Sigmoid colon (tissue), 7 donors: Measurements from ENCODE around the gene SMTNL2. TPM values are rescaled to one million over a fixed set of nuclear protein-coding genes. Genes with fewer than 3 reads are reported as not detected.

ENCODE experiments used
- DNase-seq: peaks from one replicate; pipeline ENCODE4 v3.0.0-alpha.2; 2019
- H3K27ac ChIP-seq, 4 donors: fragments of 200-600 bp; sonication (generic); one replicate each; pipeline ENCODE4 v1.5.1; 2016 to 2019; ENCODE audit warnings: mild to moderate bottlenecking in 1 of 4
- H3K27me3 ChIP-seq, 3 donors: fragments of 200-600 bp; sonication (generic); one replicate each; pipeline ENCODE4 v1.5.1; 2019; ENCODE audit warnings: mild to moderate bottlenecking in 1 of 3
- H3K36me3 ChIP-seq, 4 donors: fragments of 200-600 bp; sonication (generic); one replicate each; pipeline ENCODE4 v1.5.1; 2016 to 2019
- H3K4me1 ChIP-seq, 4 donors: fragments of 200-600 bp; sonication (generic); one replicate each; pipeline ENCODE4 v1.5.1; 2017 to 2019
- H3K4me3 ChIP-seq, 4 donors: fragments of 200-600 bp; sonication (generic); one replicate each; pipeline ENCODE4 v1.5.1; 2017 to 2019; ENCODE audit warnings: mild to moderate bottlenecking in 2 of 4, moderate library complexity in 1 of 4
- H3K9me3 ChIP-seq, 4 donors: fragments of 200-600 bp in 3 of 4; sonication (generic) in 3 of 4; one replicate each; pipeline versions ENCODE4 v1.5.1 to v1.6.1; 2013 to 2019
- CTCF ChIP-seq, 4 experiments: fragments of 450-650 bp in 3 of 4; fragments of 200-600 bp in 1 of 4; IDR thresholded peaks; one replicate each; pipeline ENCODE4 v1.5.1; 2016 to 2019; ENCODE audit warnings: antibody characterized with exemption in 4 of 4, mild to moderate bottlenecking in 3 of 4, moderate library complexity in 2 of 4
- EP300 ChIP-seq, 4 donors: sonication (generic); formaldehyde crosslinking; IDR thresholded peaks; one replicate each; pipeline ENCODE4 v1.6.1; 2017; ENCODE audit warnings: antibody characterized with exemption in 4 of 4
- POLR2A ChIP-seq, 2 donors: fragments of 450-650 bp; IDR thresholded peaks; one replicate each; pipeline ENCODE4 v1.6.1; 2016; ENCODE audit warnings: antibody characterized with exemption in 2 of 2, mild to moderate bottlenecking in 2 of 2, moderate library complexity in 2 of 2
- POLR2AphosphoS5 ChIP-seq, 4 donors: sonication (generic); formaldehyde crosslinking; IDR thresholded peaks; one replicate each; pipeline ENCODE4 v1.6.1; 2017; ENCODE audit warnings: antibody characterized with exemption in 4 of 4
- WGBS, 2 donors: extraction: QIAGEN DNeasy Blood & Tissue Kit; methylation state at CpG; one replicate each; pipeline ENCODE4 v1.1.7; 2013; 5-methylcytosine and 5-hydroxymethylcytosine counted together
- intact Hi-C: fragments of 100-400 bp; cut with DNase I; formaldehyde crosslinking; loops from one replicate; pipeline ENCODE4 v1.15.1; 2023
- polyA plus RNA-seq, 3 donors: library from polyadenylated mRNA; stranded (reverse); fragments of 200-250 nt; gene quantifications; one replicate each; pipeline ENCODE4 v1.2.3, GENCODE V29; 2013
- total RNA-seq, 4 donors: library from RNA; depleted of rRNA; stranded (reverse); fragments of >200 nt; gene quantifications; one replicate each; pipeline ENCODE4 v1.1.0, GENCODE V29; 2016
- donor health status: healthy with polysubstance abuse.
- donor health status: Bipolar disorder and iron deficiency.
- donor health status: healthy.

The SMTNL2 gene
- total and polyA plus RNA-seq, 7 donors, result 0.33 to 1.9 (median 0.99) TPM; not detected in 1

GRCh38 chr17:4585638-4585994 is 1.3 kb downstream of the SMTNL2 start:
- H3K27ac ChIP-seq, result peak overlapping the region in 1 of 4 donors; percentile 73
- intact Hi-C loops, result no loop called here
- WGBS, 2 donors, result 36 to 70% methylated on average over 7 of the region's 7 CpGs
- H3K27me3 ChIP-seq, result peaks cover 17 to 45% (median 37%) of the 10 kb centered on the region in 3 donors
- DNase-seq, result no peak
- TF ChIP-seq EP300 (IDR thresholded peaks at IDR 0.05), result no peak
- TF ChIP-seq POLR2A (IDR thresholded peaks at IDR 0.05), result no peak
- TF ChIP-seq POLR2AphosphoS5 (IDR thresholded peaks at IDR 0.05), result no peak
- TF ChIP-seq CTCF (IDR thresholded peaks at IDR 0.05), result no peak
- no peaks in the 10 kb centered on the region for H3K36me3 ChIP-seq
- H3K9me3 ChIP-seq, result no peaks in the 10 kb centered on the region
- H3K4me1 ChIP-seq, result peaks cover 0 to 17% (median 15%) of the 10 kb centered on the region in 4 donors
- H3K4me3 ChIP-seq, result peak overlapping the region in 1 of 4 donors; percentile 50

- Histone ChIP-seq H3K4me1 (peaks cover 0 to 17% (median 15%) of the 10 kb centered on the region in 4 donors), H3K27ac (peak overlapping the region in 1 of 4 donors; percentile 73), H3K36me3 (no peaks in the 10 kb centered on the region), H3K4me3 (no peak overlapping the region), H3K9me3 (no peaks in the 10 kb centered on the region), H3K27me3 (peaks cover 17 to 45% (median 37%) of the 10 kb centered on the region in 3 donors)
- WGBS, 2 donors, result 82 to 90% methylated on average over 9 of the region's 9 CpGs
- intact Hi-C loops, result no loop called here
- peak; percentile 58 for DNase-seq
- no peak for TF ChIP-seq POLR2A (IDR thresholded peaks at IDR 0.05)
- TF ChIP-seq POLR2AphosphoS5 (IDR thresholded peaks at IDR 0.05), result no peak
- TF ChIP-seq CTCF (IDR thresholded peaks at IDR 0.05), result no peak
- no peak for TF ChIP-seq EP300 (IDR thresholded peaks at IDR 0.05)
These were observed 1.7 kb downstream of the SMTNL2 start for GRCh38 chr17:4586043-4586442.

- DNase-seq, result no peak
- TF ChIP-seq POLR2AphosphoS5 (IDR thresholded peaks at IDR 0.05), result no peak
- TF ChIP-seq EP300 (IDR thresholded peaks at IDR 0.05), result no peak
- no peak for TF ChIP-seq POLR2A (IDR thresholded peaks at IDR 0.05)
- no peak for TF ChIP-seq CTCF (IDR thresholded peaks at IDR 0.05)
- 88 to 93% methylated on average over 7 of the region's 7 CpGs for WGBS, 2 donors
- Histone ChIP-seq H3K27me3 (peaks cover 17 to 37% (median 30%) of the 10 kb centered on the region in 3 donors), H3K27ac (peak overlapping the region in 1 of 4 donors; percentile 38), H3K9me3 (no peaks in the 10 kb centered on the region), H3K4me1 (peaks cover 0 to 17% (median 15%) of the 10 kb centered on the region in 4 donors), H3K4me3 (no peak overlapping the region), H3K36me3 (no peaks in the 10 kb centered on the region)
- intact Hi-C loops, result no loop called here
These were observed 2.9 kb downstream of the SMTNL2 start for GRCh38 chr17:4587195-4587594.

GRCh38 chr17:4587803-4588202 is 3.5 kb downstream of the SMTNL2 start:
- intact Hi-C loops, result no loop called here
- no peaks in the 10 kb centered on the region for H3K36me3 ChIP-seq
- WGBS, 2 donors, result 78 to 89% methylated on average over 9 of the region's 9 CpGs
- no peak overlapping the region for H3K4me3 ChIP-seq
- DNase-seq, result no peak
- peak overlapping the region in 2 of 4 donors; percentile 6 to 38 for H3K27ac ChIP-seq
- no peaks in the 10 kb centered on the region for H3K9me3 ChIP-seq
- H3K4me1 ChIP-seq, result peaks cover 0 to 17% (median 15%) of the 10 kb centered on the region in 4 donors
- TF ChIP-seq EP300 (IDR thresholded peaks at IDR 0.05) (no peak), CTCF (IDR thresholded peaks at IDR 0.05) (no peak), POLR2AphosphoS5 (IDR thresholded peaks at IDR 0.05) (no peak), POLR2A (IDR thresholded peaks at IDR 0.05) (no peak)
- peaks cover 17 to 31% (median 24%) of the 10 kb centered on the region in 3 donors for H3K27me3 ChIP-seq

GRCh38 chr17:4588391-4588790 is 4.1 kb downstream of the SMTNL2 start:
- H3K27ac ChIP-seq, result peak overlapping the region in 1 of 4 donors; percentile 38
- no peak for TF ChIP-seq POLR2A (IDR thresholded peaks at IDR 0.05)
- TF ChIP-seq POLR2AphosphoS5 (IDR thresholded peaks at IDR 0.05), result peak in 1 of 4 donors; percentile 11
- TF ChIP-seq EP300 (IDR thresholded peaks at IDR 0.05), result peak in 1 of 4 donors; percentile 10
- TF ChIP-seq CTCF (IDR thresholded peaks at IDR 0.05), result no peak
- no peak overlapping the region for H3K4me3 ChIP-seq
- intact Hi-C loops, result no loop called here
- H3K4me1 ChIP-seq, result peaks cover 0 to 17% (median 15%) of the 10 kb centered on the region in 4 donors
- peaks cover 17 to 25% (median 19%) of the 10 kb centered on the region in 3 donors for H3K27me3 ChIP-seq
- peak; percentile 62 for DNase-seq
- H3K9me3 ChIP-seq, result no peaks in the 10 kb centered on the region
- WGBS, 2 donors, result 74 to 87% methylated on average over 11 of the region's 11 CpGs
- no peaks in the 10 kb centered on the region for H3K36me3 ChIP-seq
